HUES48 (cell line): ENCODE measurements around the gene TOMM22.

Experiments used
- H3K27ac ChIP-seq: one replicate; pipeline ENCODE4 v1.7.0; 2013; ENCODE audit warnings: low read depth, low read length, inconsistent platforms
- H3K27me3 ChIP-seq: 2 replicates; pipeline ENCODE4 v1.6.1; 2013; ENCODE audit warnings: mild to moderate bottlenecking, low read length; ENCODE audit not compliant: control insufficient read depth, insufficient read depth
- H3K36me3 ChIP-seq: 2 replicates; pipeline ENCODE4 v1.6.1; 2013; ENCODE audit warnings: low read length; ENCODE audit not compliant: control insufficient read depth, insufficient read depth
- H3K4me1 ChIP-seq: 2 replicates; pipeline ENCODE4 v1.6.1; 2013; ENCODE audit warnings: mild to moderate bottlenecking, low read length; ENCODE audit not compliant: control insufficient read depth, insufficient read depth
- H3K4me3 ChIP-seq: 2 replicates; pipeline ENCODE4 v1.5.1; 2013; ENCODE audit warnings: mild to moderate bottlenecking, low read depth, low read length
- H3K9ac ChIP-seq: 2 replicates; pipeline ENCODE4 v1.6.1; 2013; ENCODE audit warnings: mild to moderate bottlenecking, low read depth, low read length, moderate library complexity
- H3K9me3 ChIP-seq: 2 replicates; pipeline ENCODE4 v1.6.1; 2013; ENCODE audit warnings: low read length; ENCODE audit not compliant: control insufficient read depth, insufficient read depth

TOMM22 gene

GRCh38 chr22:38696606-38697424 is 15.1 kb downstream of the TOMM22 start:
- Histone ChIP-seq H3K4me1 (peaks cover 16% of the 10 kb centered on the region), H3K27ac (peak overlapping the region; percentile 77), H3K4me3 (no peak overlapping the region), H3K9ac (no peak overlapping the region), H3K9me3 (no peaks in the 10 kb centered on the region), H3K27me3 (no peaks in the 10 kb centered on the region), H3K36me3 (peaks cover 22% of the 10 kb centered on the region; the same call in 1 of the 2 replicates)

GRCh38 chr22:38697425-38698089 is 15.8 kb downstream of the TOMM22 start:
- Histone ChIP-seq H3K36me3 (peaks cover 16% of the 10 kb centered on the region; the same call in 1 of the 2 replicates), H3K27me3 (no peaks in the 10 kb centered on the region), H3K4me3 (no peak overlapping the region), H3K27ac (peak overlapping the region; percentile 77), H3K9me3 (no peaks in the 10 kb centered on the region), H3K4me1 (peaks cover 16% of the 10 kb centered on the region), H3K9ac (no peak overlapping the region)

- no peaks in the 10 kb centered on the region for H3K27me3 ChIP-seq
- peaks cover 9% of the 10 kb centered on the region; the same call in 1 of the 2 replicates for H3K36me3 ChIP-seq
- H3K27ac ChIP-seq: no peak overlapping the region
- H3K4me1 ChIP-seq: peaks cover 16% of the 10 kb centered on the region
- H3K9ac ChIP-seq: no peak overlapping the region
- H3K4me3 ChIP-seq: peak overlapping the region; percentile 98; the same call in 1 of the 2 replicates
- H3K9me3 ChIP-seq: no peaks in the 10 kb centered on the region
Measured at GRCh38 chr22:38698407-38699094, 16.8 kb downstream of the TOMM22 start.

- peaks cover 16% of the 10 kb centered on the region for H3K4me1 ChIP-seq
- peaks cover 9% of the 10 kb centered on the region; the same call in 1 of the 2 replicates for H3K36me3 ChIP-seq
- H3K9me3 ChIP-seq: no peaks in the 10 kb centered on the region
- no peaks in the 10 kb centered on the region for H3K27me3 ChIP-seq
- 0 out of 2 replicates have a peak overlapping the region, but pooled peaks have one; percentile 93 for H3K9ac ChIP-seq
- H3K27ac ChIP-seq: no peak overlapping the region
- H3K4me3 ChIP-seq: peak overlapping the region; percentile 98
Measured at GRCh38 chr22:38699143-38699542, 17.4 kb downstream of the TOMM22 start.

GRCh38 chr22:38699784-38700183 is 18.0 kb downstream of the TOMM22 start:
- Histone ChIP-seq H3K27me3 (no peaks in the 10 kb centered on the region), H3K27ac (peak overlapping the region; percentile 92), H3K9me3 (no peaks in the 10 kb centered on the region), H3K36me3 (peaks cover 9% of the 10 kb centered on the region; the same call in 1 of the 2 replicates), H3K4me1 (peaks cover 19% of the 10 kb centered on the region), H3K9ac (peak overlapping the region; percentile 93; the same call in 1 of the 2 replicates), H3K4me3 (peak overlapping the region; percentile 98)

GRCh38 chr22:38700270-38700788 is 18.6 kb downstream of the TOMM22 start:
- Histone ChIP-seq H3K4me3 (peak overlapping the region; percentile 98), H3K4me1 (peaks cover 21% of the 10 kb centered on the region), H3K27me3 (no peaks in the 10 kb centered on the region), H3K9ac (peak overlapping the region; percentile 93), H3K9me3 (no peaks in the 10 kb centered on the region), H3K27ac (peak overlapping the region; percentile 92), H3K36me3 (peaks cover 9% of the 10 kb centered on the region; the same call in 1 of the 2 replicates)

- H3K4me1 ChIP-seq: peaks cover 21% of the 10 kb centered on the region
- peaks cover 9% of the 10 kb centered on the region; the same call in 1 of the 2 replicates for H3K36me3 ChIP-seq
- peak within 1 kb of the TSS; percentile 92 for H3K27ac ChIP-seq
- no peaks in the 10 kb centered on the region for H3K9me3 ChIP-seq
- H3K27me3 ChIP-seq: no peaks in the 10 kb centered on the region
- peak within 1 kb of the TSS; percentile 98 for H3K4me3 ChIP-seq
- peak within 1 kb of the TSS; percentile 93 for H3K9ac ChIP-seq
Measured at GRCh38 chr22:38700789-38701628, 19.3 kb downstream of the TOMM22 start, which contains the start of gene JOSD1. TSS of gene JOSD1 (minus strand) at chr22:38700943. CDS start at chr22:38699987, 956 bp downstream.

GRCh38 chr22:38704654-38705234 is 23.0 kb downstream of the TOMM22 start:
- Histone ChIP-seq H3K4me1 (peaks cover 32% of the 10 kb centered on the region), H3K36me3 (peaks cover 5% of the 10 kb centered on the region), H3K9ac (peak overlapping the region; percentile 30), H3K9me3 (no peaks in the 10 kb centered on the region), H3K27ac (peak overlapping the region; percentile 90), H3K27me3 (no peaks in the 10 kb centered on the region), H3K4me3 (peak overlapping the region; percentile 52)

- Histone ChIP-seq H3K27ac (peak within 1 kb of the TSS; percentile 90), H3K4me1 (peaks cover 30% of the 10 kb centered on the region), H3K9ac (peak within 1 kb of the TSS; percentile 84), H3K4me3 (peak within 1 kb of the TSS; percentile 80), H3K36me3 (peaks cover 12% of the 10 kb centered on the region), H3K27me3 (no peaks in the 10 kb centered on the region), H3K9me3 (no peaks in the 10 kb centered on the region)
Measured at GRCh38 chr22:38705235-38706100, 23.7 kb downstream of the TOMM22 start, which contains the start of gene GTPBP1. TSS of gene GTPBP1 (plus strand) at chr22:38705944. CDS start at chr22:38705956, 12 bp downstream.
